ENCODE measurements around the gene PRDM10. TPM values are rescaled to one million over a fixed set of nuclear protein-coding genes. Genes with fewer than 3 reads are reported as not detected.

PRDM10 gene
- total RNA-seq, 1 donor from 2014 or later = 7.1 TPM

GRCh38 chr11:129945373-129945772, 57.3 kb downstream of the PRDM10 start:
- no peak for DNase-seq

- no peak for DNase-seq
Observed at GRCh38 chr11:129944696-129945095, 57.9 kb downstream of the PRDM10 start.

GRCh38 chr11:129943036-129943435, 59.6 kb downstream of the PRDM10 start:
- no peak for DNase-seq

- no peak for DNase-seq
Observed at GRCh38 chr11:129939510-129939909, 63.1 kb downstream of the PRDM10 start.

GRCh38 chr11:129938764-129939163, 63.9 kb downstream of the PRDM10 start:
- DNase-seq = no peak

GRCh38 chr11:129937592-129938238, 64.9 kb downstream of the PRDM10 start:
- DNase-seq = peak; percentile 23

GRCh38 chr11:129935723-129936122, 66.9 kb downstream of the PRDM10 start:
- DNase-seq = no peak

- no peak for DNase-seq
Observed at GRCh38 chr11:129933891-129934290, 68.7 kb downstream of the PRDM10 start.

- DNase-seq = no peak
Observed at GRCh38 chr11:129933262-129933661, 69.4 kb downstream of the PRDM10 start.

- DNase-seq = no peak
Observed at GRCh38 chr11:129932381-129933067, 70.1 kb downstream of the PRDM10 start.

- no peak for DNase-seq
Observed at GRCh38 chr11:129930743-129931142, 71.9 kb downstream of the PRDM10 start.

- DNase-seq = peak; percentile 39
Observed at GRCh38 chr11:129930296-129930695, 72.3 kb downstream of the PRDM10 start.

GRCh38 chr11:129929721-129930120, 72.9 kb downstream of the PRDM10 start:
- DNase-seq = no peak

GRCh38 chr11:129928923-129929692, 73.5 kb downstream of the PRDM10 start:
- DNase-seq = no peak

- DNase-seq = no peak
Observed at GRCh38 chr11:129922674-129923073, 80.0 kb downstream of the PRDM10 start.

- DNase-seq = no peak
Observed at GRCh38 chr11:129918361-129918760, 84.3 kb downstream of the PRDM10 start.

- peak; percentile 44 for DNase-seq
Observed at GRCh38 chr11:129917231-129917630, 85.4 kb downstream of the PRDM10 start.

GRCh38 chr11:129911298-129911697, 91.3 kb downstream of the PRDM10 start:
- peak; percentile 79 for DNase-seq

- DNase-seq = no peak
Observed at GRCh38 chr11:129910360-129910759, 92.3 kb downstream of the PRDM10 start.

GRCh38 chr11:129905402-129905801, 97.2 kb downstream of the PRDM10 start:
- no peak for DNase-seq

- peak; percentile 24 for DNase-seq
Observed at GRCh38 chr11:129896062-129896461, 106.6 kb downstream of the PRDM10 start.

- peak; percentile 83 for DNase-seq
Observed at GRCh38 chr11:129895126-129896041, 107.3 kb downstream of the PRDM10 start, which contains the start of gene NFRKB. Gene NFRKB, minus strand, starts transcription at chr11:129895578. Its CDS starts 2,729 bp downstream, at chr11:129892849.

Data from dermis blood vessel endothelial cell (primary cell).